ENCODE results near the gene NAV3.
"Not testable (repeated sequence)": the region's sequence is repeated elsewhere in the genome, so short reads cannot be mapped to it uniquely, and the experiment has no call there.

NAV3 gene

DNA sequence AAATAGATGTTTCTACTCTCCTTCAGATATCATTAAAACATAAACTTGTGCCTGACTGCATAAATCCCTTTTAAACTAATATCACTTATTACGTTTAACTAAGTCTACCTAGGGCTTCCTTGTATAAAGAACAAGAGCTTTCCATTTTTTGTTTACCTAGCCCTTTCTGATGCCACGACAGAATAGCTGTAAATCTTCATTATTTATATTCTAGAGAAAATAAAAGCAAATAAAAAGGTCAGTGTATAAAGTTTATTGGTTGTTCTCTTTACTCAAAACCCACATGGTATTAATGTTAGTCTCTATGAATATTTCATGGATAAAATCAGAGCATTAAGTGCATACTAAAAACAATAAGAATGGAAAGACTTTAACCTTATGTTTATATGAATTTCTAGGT, 269.1 kb downstream of the NAV3 start:
- DNase-seq: no peak
- intact Hi-C loops (cut with DNase I): loop anchor here (5.0 kb wide), 1 partner anchor 98 kb away; no protein-coding TSS in a partner anchor

DNA sequence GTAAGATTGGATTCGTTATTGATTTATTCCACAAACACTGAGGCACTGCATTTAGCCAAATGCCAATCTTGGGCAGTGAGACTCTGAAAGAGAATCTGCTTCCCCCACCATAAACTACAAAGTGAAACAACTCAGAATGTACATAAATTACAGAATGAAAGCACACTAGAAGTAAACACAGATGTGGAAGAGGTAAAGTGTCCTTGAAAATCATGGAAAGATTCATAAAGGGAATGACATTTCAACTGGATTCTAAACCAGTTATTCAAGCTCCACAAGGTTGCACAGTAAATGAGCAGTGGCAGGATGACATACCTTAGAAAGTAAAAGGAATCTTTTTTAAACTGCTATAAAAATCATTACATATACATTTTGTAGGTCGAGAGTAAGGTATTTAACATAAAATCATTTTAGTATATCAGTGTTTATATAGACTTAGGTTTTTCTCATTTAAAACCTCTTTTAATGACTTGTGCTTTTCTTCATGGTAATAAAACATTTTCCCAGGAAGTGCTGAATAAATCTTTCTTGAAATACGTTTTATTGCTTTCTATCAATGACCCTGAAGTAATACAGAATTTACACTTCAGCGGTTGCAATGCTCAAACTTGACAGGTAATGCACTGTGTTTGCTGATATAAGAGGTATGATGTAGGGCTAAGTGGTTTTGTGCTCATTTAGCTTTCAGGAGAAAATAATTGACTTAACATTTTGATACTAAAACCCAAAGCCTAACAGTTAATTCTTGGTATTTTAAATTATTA, 270.6 kb downstream of the NAV3 start:
- intact Hi-C loops (cut with DNase I): no loop called here
- no peak for DNase-seq

DNA sequence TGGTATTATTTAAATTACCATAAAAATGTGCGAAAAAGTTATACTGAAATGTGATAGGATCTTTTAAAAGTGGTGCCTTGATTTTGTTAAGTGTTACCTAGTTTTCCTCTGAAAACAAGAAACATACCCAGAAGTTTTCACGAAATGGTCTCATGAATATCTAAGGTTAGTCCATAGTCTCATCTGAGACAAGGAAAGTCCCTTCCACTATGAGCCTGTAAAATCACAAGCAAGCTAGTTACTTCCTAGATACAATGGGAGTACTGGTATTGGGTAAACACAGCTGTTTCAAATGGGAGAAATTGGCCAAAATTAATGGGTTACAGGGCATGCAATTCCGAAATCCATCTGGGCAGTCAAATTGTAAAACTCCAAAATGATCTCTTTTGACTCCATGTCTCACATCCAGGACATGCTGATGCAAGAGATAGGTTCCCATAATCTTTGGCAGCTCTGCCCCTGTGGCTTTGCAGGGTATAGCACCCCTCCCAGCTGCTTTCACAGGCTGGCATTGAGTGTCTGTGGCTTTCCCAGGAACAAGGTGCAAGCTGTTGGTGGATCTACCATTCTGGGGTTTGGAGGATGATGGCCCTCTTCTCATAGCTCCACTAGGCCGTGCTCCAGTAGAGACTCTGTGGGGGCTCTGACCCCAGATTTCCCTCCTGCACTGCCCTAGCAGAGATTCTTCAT, 271.4 kb downstream of the NAV3 start:
- peak in 3 of 10 donors; percentile 23 to 63 (median 54) for DNase-seq
- intact Hi-C loops (cut with DNase I): no loop called here

DNA sequence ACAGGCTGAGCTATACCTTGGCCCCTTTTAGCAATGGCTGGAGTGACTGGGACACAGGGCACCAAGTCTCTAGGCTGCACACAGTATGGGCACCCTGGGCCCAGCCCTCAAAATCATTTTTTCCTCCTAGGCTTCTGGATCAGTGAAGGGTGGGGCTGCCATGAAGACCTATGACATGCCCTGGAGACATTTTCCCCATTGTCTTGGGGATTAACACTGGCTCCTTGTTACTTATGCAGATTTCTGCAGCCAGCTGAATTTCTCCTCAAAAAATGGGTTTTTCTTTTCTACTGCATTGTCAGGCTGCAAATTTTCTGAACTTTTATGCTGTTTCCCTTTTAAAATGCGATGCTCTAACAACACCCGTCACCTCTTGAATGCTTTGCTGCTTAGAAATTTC, 272.1 kb downstream of the NAV3 start:
- DNase-seq: peak in 2 of 10 donors; percentile 11 to 63
- intact Hi-C loops (cut with DNase I): not testable (repeated sequence)

DNA sequence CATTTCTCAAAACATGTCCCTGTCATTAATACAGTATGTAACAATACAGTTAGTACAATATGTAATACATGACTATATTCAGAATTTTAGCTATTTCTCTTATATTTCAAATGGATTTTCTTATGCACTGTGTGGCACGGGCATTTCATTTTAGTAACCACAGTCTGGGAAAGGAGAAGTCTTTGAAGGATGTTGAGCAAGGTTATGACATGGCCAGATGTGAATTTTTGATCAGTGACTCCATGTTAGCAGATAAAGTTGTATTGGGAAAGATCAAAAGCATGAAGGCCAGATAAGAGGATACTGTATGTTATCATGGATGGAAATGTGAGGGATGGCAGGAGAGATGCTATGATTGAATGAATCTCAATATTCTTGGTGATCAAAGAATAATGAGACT, 285.2 kb downstream of the NAV3 start:
- no peak for DNase-seq
- intact Hi-C loops (cut with DNase I): no loop called here

DNA sequence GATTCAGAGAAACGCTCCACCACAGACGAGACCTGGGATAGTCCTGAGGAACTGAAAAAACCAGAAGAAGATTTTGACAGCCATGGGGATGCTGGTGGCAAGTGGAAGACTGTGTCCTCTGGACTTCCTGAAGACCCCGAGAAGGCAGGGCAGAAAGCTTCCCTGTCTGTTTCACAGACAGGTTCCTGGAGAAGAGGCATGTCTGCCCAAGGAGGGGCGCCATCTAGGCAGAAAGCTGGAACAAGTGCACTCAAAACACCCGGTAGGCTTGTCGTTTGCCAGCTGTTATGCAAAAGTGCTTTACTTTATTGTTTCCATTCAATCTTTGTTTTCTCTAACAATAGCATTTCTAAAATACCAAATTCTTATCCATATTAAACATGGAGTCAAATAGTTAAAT, 287.3 kb downstream of the NAV3 start:
- intact Hi-C loops (cut with DNase I): no loop called here
- DNase-seq: peak in 2 of 10 donors; percentile 29 to 59

DNA sequence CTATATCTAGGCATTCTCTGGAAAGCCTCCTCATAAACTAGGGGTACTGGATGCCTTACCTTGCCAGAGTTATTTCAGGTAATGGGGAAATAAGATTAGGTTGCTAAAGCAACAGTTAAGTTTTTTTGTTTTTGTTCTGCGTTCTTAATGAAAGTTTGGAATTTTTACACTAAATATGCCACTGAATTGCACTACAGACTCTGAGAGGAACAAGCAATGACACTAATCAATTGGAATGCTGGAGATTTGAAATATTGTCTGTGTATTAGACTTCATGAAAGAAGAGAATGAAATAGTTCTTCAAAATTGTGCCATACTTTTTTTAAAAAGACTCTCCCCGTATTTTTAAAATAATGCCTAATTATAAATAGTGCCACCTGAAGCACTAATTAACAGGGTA, 287.8 kb downstream of the NAV3 start:
- no peak for DNase-seq
- intact Hi-C loops (cut with DNase I): no loop called here

DNA sequence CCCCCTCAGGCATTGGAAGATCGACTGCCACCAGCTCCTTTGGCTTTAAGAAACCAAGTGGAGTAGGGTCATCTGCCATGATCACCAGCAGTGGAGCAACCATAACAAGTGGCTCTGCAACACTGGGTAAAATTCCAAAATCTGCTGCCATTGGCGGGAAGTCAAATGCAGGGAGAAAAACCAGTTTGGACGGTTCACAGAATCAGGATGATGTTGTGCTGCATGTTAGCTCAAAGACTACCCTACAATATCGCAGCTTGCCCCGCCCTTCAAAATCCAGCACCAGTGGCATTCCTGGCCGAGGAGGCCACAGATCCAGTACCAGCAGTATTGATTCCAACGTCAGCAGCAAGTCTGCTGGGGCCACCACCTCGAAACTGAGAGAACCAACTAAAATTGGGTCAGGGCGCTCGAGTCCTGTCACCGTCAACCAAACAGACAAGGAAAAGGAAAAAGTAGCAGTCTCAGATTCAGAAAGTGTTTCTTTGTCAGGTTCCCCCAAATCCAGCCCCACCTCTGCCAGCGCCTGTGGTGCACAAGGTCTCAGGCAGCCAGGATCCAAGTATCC, 288.7 kb downstream of the NAV3 start:
- intact Hi-C loops (cut with DNase I): no loop called here
- peak in 1 of 10 donors; percentile 67 for DNase-seq

DNA sequence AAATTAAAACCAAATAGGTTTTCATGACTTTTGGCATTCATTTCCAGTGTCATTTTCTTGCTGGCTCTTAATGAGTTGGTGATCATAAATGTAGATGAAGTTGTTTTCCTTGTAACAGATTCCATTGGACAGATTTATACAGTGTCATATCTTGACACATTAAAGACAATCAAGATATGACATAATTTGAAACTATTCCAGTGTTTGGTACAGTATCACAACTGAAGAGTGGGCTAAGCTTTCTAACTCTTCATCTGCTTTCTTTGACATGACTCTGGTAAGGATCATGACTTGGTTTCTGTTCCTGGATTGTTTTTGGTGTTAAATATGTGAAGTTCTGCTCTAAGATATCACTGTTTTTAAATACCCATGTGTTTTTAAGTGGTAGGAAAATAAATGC, 289.6 kb downstream of the NAV3 start:
- no peak for DNase-seq
- intact Hi-C loops (cut with DNase I): no loop called here

DNA sequence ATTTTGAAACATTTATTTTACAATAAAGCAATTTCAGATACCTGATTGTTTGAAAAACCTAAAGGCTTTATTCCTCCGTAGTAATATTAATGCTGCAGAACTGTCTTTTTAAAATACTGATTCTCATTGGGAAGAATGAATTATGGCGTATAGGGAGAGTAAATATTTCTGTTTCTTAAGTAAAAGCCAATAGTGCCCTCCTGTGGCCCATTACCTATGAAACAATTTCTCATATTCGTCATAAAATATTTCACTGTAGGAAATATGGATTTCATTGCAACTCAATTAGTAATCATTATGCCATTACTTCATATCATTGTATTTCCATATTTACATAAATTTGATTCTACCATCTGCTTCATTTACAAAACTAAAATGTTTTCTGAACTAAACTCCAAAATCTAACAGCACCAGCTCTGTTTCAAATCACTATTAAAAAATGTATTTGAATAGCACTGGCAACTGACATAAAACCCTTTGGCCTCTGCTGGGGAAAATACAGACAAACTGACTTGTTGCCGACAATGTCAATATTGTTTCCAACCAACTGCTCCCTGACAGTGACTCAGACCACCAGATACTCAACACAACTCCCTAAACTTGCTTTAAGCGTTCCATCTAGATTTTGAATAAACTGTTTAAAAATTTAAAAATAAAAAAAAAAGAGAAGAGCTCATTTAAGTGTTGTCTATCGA, 290.3 kb downstream of the NAV3 start:
- intact Hi-C loops (cut with DNase I): loop anchor here (1.0 kb wide), 1 partner anchor 117 kb away; no protein-coding TSS in a partner anchor
- no peak for DNase-seq

DNA sequence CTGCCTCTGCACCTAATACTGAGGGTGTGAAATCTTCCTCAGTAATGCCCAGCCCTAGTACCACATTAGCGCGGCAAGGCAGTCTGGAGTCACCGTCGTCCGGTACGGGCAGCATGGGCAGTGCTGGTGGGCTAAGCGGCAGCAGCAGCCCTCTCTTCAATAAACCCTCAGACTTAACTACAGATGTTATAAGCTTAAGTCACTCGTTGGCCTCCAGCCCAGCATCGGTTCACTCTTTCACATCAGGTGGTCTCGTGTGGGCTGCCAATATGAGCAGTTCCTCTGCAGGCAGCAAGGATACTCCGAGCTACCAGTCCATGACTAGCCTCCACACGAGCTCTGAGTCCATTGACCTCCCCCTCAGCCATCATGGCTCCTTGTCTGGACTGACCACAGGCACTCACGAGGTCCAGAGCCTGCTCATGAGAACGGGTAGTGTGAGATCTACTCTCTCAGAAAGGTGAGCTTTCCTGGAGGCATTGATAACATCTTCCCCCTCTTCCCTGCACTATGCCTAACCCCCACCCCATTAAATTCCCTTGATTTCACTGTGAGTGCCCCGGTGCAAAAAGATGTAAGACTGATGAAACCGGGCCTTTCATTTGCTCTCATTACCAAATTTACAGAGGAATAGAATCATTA, 291.4 kb downstream of the NAV3 start:
- intact Hi-C loops (cut with DNase I): loop anchor here (1.0 kb wide), 1 partner anchor 118 kb away; no protein-coding TSS in a partner anchor
- peak in 3 of 10 donors; percentile 42 to 59 (median 54) for DNase-seq

DNA sequence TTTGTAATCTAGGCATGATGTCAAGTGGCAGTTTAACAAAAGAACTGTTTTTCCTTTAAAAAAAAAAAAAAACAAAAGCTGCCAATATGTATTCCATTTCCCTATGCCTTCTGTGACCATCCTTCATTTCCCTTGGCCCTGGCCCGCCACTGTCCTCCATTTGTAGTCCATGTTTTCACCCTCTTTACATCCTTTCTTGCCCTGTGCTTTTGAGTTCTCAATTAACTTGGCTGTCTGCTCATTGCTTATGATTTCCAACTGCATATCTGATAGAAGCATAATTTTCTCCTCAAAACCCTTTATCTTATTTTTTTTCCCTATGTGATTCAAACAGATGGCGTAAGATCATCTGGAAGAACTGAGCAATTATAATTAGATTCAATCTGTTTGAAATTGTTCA, 297.5 kb downstream of the NAV3 start:
- intact Hi-C loops (cut with DNase I): no loop called here
- no peak for DNase-seq

DNA sequence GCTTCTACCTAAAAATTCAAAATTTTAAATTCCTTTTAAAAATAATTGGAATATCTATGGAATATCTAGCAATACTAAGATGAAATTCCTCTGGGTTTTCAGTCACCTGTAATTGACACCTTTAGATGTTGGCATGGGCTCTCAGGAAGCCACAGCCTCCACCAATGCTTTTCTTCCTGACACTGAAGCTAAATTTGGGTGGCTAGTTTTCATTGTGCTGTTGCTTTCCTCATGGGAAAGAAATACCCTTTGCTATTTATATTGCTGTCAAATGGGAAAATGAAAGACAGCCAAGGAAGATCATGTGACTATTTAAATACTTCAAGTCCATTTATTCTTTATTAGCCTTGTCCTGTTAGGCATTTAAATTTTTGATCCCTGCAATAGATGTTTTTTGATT, 313.0 kb downstream of the NAV3 start:
- intact Hi-C loops (cut with DNase I): loop anchor here (10.0 kb wide), 1 partner anchor 61 kb away; no protein-coding TSS in a partner anchor
- DNase-seq: no peak

DNA sequence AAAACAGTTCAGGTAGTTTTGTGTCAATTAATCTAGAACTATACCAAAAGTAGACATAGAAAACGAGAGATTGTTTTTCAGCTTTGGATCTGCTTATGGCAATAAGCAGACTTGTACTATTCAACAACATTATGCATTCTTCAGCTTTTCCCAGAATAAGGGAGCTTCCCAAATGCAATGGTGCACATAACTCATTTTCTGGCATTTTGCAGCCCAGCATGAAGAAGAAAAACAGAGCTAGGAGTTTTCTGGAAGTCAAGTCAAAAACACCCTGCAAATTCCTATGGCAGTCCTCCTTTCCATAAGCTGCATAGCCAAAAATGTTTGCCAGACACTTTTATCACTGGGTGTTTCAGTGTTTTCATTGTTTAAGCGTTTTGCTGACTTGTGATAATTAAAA, 314.7 kb downstream of the NAV3 start:
- intact Hi-C loops (cut with DNase I): loop anchor here (10.0 kb wide), 1 partner anchor 59 kb away; no protein-coding TSS in a partner anchor
- no peak for DNase-seq

DNA sequence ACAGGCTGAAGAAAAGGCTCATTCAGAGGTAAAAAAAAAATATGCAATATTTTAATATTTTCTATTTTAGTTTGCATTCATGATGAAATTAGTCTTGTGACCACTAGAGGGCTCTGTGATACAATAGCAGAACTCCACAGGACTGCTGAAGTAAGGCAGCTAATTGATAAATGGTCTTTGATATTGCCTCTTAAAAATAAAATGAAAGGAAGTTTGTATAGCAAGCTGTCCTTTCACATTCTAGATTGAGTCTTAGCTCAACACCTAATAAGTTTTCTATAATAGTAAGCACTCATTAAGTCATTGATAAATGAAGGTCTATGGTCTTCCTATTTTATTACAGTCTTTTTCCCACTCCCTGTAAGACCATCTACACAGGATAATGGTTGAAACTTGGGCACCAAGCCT, 315.7 kb downstream of the NAV3 start:
- no peak for DNase-seq
- intact Hi-C loops (cut with DNase I): loop anchor here (10.0 kb wide), 1 partner anchor 58 kb away; no protein-coding TSS in a partner anchor

DNA sequence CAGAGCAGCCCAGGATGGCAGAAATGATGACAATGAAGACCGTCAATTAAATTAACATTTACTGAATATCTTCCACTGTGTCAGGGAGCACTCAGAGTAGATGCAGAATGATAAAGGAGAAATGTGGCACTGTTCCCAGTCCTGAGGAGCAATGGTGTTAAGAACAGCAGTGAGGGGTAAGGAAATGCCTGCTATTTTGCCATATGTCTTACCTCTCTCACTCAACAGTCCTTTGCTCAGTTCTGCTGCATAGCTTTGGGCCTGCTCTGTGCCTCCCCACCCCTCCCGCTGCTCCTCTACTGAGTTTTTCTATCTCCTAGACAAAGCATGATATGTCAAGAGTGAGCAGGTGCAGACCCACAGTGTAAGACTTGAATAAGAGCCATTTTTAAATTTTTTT, 318.8 kb downstream of the NAV3 start:
- intact Hi-C loops (cut with DNase I): loop anchor here (10.0 kb wide), 1 partner anchor 55 kb away; no protein-coding TSS in a partner anchor
- DNase-seq: peak in 6 of 10 donors; percentile 5 to 83 (median 37)

DNA sequence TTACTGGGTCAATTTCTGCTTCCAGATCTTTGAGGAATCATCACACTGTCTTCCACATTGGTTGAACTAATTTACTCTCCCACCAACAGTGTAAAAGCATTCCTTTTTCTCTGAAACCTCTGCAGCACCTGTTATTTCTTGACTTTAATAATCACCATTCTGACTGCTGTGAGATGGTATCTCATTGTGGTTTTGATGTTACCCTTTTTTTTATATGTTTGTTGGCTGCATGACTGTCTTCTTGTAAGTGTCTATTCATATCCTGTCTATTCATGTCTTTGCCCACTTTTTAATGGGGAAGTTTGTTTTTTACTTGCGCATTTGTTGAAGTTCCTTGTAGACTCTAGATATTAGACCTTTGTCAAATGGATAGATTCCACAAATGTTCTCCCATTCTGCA, 324.9 kb downstream of the NAV3 start:
- intact Hi-C loops (cut with DNase I): no loop called here
- DNase-seq: no peak

DNA sequence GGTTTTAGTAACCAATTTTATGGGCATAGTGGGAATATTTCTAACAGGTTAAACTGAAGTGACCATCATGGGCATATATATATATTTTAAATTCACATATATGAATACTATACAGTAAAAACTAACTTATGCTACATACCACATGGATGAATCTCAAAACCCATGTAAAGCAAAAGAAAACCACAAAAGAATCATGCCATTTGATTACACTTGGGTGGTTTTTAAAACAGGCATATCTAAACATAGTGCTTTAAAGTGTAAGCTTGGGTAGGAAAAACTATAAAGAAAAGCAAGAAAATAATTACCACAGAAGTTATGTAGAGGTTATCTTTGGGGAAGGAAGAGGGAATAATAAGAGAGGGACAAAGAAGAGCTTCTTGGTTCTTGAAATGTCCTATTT, 326.1 kb downstream of the NAV3 start:
- DNase-seq: no peak

DNA sequence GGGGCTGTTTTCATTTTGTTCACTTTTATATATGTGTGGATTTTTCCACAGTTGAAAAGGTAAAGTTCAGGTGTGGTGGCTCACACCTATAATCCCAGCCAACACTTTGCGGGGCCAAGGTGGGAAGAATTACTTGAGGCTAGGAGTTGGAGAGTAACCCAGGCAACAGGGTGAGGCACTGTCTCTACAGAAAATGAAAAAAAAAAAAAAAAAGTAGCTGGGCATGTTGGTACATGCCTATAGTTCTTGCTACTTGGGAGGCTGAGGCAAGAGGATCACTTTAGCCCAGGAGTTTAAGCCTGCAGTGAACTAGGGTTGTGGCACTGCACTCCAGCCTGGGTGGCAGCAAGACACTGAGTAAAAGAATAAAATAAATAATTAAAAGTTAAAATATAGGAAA, 326.5 kb downstream of the NAV3 start:
- intact Hi-C loops (cut with DNase I): no loop called here
- no peak for DNase-seq

More for the DNA sequence above, 326.1 kb downstream of the NAV3 start:
- intact Hi-C loops (cut with DNase I): no loop called here

DNA sequence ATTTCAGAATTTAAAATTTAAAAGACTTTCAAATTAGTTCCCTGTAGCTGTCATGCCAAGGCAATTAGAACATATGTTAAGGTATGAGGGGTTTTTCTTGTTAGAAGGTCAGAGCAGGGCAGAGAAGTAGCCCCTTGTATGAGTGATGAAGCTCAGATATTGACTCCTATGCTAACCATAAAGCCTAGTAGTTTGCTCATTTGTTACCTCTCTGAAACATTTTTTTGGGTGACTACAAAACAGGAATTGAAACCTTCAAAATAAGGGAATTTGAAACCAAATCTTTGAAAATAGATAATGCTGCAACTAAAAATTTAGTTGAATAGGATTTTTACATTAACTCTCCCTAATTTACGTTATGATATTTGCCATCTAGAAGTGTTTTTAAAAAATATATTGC, 333.5 kb downstream of the NAV3 start:
- DNase-seq: no peak
- intact Hi-C loops (cut with DNase I): no loop called here
